Measurements from ENCODE around the gene ABCA13.

The ABCA13 gene

DNA sequence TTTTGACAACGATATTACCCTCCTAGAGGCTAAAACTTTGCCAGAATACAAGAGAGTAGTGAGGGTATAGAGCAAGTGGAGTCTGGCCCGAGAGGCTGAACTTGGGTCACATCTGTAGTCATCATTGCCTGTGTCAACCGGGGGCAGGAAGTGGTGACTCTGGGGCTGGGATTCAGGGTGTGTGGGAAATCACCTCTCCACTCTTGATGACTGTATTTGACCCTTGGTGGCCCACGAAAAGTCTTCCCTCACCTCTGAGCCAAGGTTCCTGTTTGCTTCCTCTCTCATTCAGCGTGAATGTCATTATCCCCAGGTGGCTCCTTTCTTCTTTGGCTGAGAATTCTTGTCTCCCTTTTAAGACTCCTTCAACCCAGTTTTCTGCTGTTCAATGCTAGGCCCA is 240.4 kb downstream of the ABCA13 start:
- H3K9me3 ChIP-seq (ENCODE audit: severe bottlenecking), result no peaks in the 10 kb centered on the region
- H3K4me3 ChIP-seq (ENCODE audit: low read depth, low read length), result no peak overlapping the region
- no peaks in the 10 kb centered on the region for H3K36me3 ChIP-seq
- no peak overlapping the region for H3K27ac ChIP-seq
- no peaks in the 10 kb centered on the region for H3K27me3 ChIP-seq (ENCODE audit: insufficient read depth, low read depth, severe bottlenecking)
- no peak for DNase-seq
- TF ChIP-seq, protein P1, sequence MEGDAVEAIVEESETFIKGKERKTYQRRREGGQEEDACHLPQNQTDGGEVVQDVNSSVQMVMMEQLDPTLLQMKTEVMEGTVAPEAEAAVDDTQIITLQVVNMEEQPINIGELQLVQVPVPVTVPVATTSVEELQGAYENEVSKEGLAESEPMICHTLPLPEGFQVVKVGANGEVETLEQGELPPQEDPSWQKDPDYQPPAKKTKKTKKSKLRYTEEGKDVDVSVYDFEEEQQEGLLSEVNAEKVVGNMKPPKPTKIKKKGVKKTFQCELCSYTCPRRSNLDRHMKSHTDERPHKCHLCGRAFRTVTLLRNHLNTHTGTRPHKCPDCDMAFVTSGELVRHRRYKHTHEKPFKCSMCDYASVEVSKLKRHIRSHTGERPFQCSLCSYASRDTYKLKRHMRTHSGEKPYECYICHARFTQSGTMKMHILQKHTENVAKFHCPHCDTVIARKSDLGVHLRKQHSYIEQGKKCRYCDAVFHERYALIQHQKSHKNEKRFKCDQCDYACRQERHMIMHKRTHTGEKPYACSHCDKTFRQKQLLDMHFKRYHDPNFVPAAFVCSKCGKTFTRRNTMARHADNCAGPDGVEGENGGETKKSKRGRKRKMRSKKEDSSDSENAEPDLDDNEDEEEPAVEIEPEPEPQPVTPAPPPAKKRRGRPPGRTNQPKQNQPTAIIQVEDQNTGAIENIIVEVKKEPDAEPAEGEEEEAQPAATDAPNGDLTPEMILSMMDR (IDR thresholded peaks at IDR 0.05; ENCODE audit: low read depth, low read length), result no peak

- Histone ChIP-seq H3K27me3 (ENCODE audit: insufficient read depth, low read depth, severe bottlenecking) (no peaks in the 10 kb centered on the region), H3K9me3 (ENCODE audit: severe bottlenecking) (no peaks in the 10 kb centered on the region), H3K36me3 (no peaks in the 10 kb centered on the region), H3K27ac (no peak overlapping the region), H3K4me3 (ENCODE audit: low read depth, low read length) (no peak overlapping the region)
- no peak for DNase-seq
- TF ChIP-seq, protein P1 (IDR thresholded peaks at IDR 0.05; ENCODE audit: low read depth, low read length), result no peak
These were observed 242.9 kb downstream of the ABCA13 start for GRCh38 chr7:48414011-48414732.

- no peaks in the 10 kb centered on the region for H3K36me3 ChIP-seq
- TF ChIP-seq, protein P1 (IDR thresholded peaks at IDR 0.05; ENCODE audit: low read depth, low read length), result no peak
- no peaks in the 10 kb centered on the region for H3K27me3 ChIP-seq (ENCODE audit: insufficient read depth, low read depth, severe bottlenecking)
- H3K27ac ChIP-seq, result no peak overlapping the region
- DNase-seq, result no peak
- no peak overlapping the region for H3K4me3 ChIP-seq (ENCODE audit: low read depth, low read length)
- H3K9me3 ChIP-seq (ENCODE audit: severe bottlenecking), result no peaks in the 10 kb centered on the region
These were observed 245.2 kb downstream of the ABCA13 start for GRCh38 chr7:48416327-48416908.

GRCh38 chr7:48419401-48419800 is 248.1 kb downstream of the ABCA13 start:
- Histone ChIP-seq H3K27ac (no peak overlapping the region), H3K4me3 (ENCODE audit: low read depth, low read length) (no peak overlapping the region), H3K27me3 (ENCODE audit: insufficient read depth, low read depth, severe bottlenecking) (no peaks in the 10 kb centered on the region), H3K36me3 (no peaks in the 10 kb centered on the region), H3K9me3 (ENCODE audit: severe bottlenecking) (no peaks in the 10 kb centered on the region)
- TF ChIP-seq, protein P1 (IDR thresholded peaks at IDR 0.05; ENCODE audit: low read depth, low read length), result no peak
- no peak for DNase-seq

- H3K27ac ChIP-seq, result no peak overlapping the region
- H3K4me3 ChIP-seq (ENCODE audit: low read depth, low read length), result no peak overlapping the region
- no peaks in the 10 kb centered on the region for H3K27me3 ChIP-seq (ENCODE audit: insufficient read depth, low read depth, severe bottlenecking)
- no peaks in the 10 kb centered on the region for H3K9me3 ChIP-seq (ENCODE audit: severe bottlenecking)
- DNase-seq, result no peak
- no peaks in the 10 kb centered on the region for H3K36me3 ChIP-seq
- TF ChIP-seq, protein P1 (IDR thresholded peaks at IDR 0.05; ENCODE audit: low read depth, low read length), result no peak
These were observed 248.9 kb downstream of the ABCA13 start for GRCh38 chr7:48420206-48420605.

All from WERI-Rb-1 (cell line).